ENCODE data around the gene SDE2.
"Not testable (repeated sequence)": the region's sequence is repeated elsewhere in the genome, so short reads cannot be mapped to it uniquely, and the experiment has no call there.

The SDE2 gene

GRCh38 chr1:225942574-225942973, 56.6 kb downstream of the SDE2 start:
- no peak for DNase-seq (ENCODE audit: low spot score)

GRCh38 chr1:225941942-225942222, 57.3 kb downstream of the SDE2 start:
- no peak for DNase-seq (ENCODE audit: low spot score)

GRCh38 chr1:225941187-225941941, 57.8 kb downstream of the SDE2 start, which contains the start of gene LEFTY2:
Gene LEFTY2 (minus strand): TSS chr1:225941220. CDS start chr1:225941140, 80 bp downstream.
- no peak for DNase-seq (ENCODE audit: low spot score)

- no peak for DNase-seq (ENCODE audit: low spot score)
Observed at GRCh38 chr1:225940385-225941151, 58.6 kb downstream of the SDE2 start.

GRCh38 chr1:225939939-225940310, 59.2 kb downstream of the SDE2 start:
- DNase-seq (ENCODE audit: low spot score) = not testable (repeated sequence)

GRCh38 chr1:225939097-225939938, 59.8 kb downstream of the SDE2 start:
- not testable (repeated sequence) for DNase-seq (ENCODE audit: low spot score)

GRCh38 chr1:225937048-225937968, 61.8 kb downstream of the SDE2 start:
- DNase-seq (ENCODE audit: low spot score) = no peak

- no peak for DNase-seq (ENCODE audit: low spot score)
Observed at GRCh38 chr1:225936523-225936922, 62.6 kb downstream of the SDE2 start.

- not testable (repeated sequence) for DNase-seq (ENCODE audit: low spot score)
Observed at GRCh38 chr1:225936086-225936485, 63.1 kb downstream of the SDE2 start.

GRCh38 chr1:225934711-225935110, 64.4 kb downstream of the SDE2 start:
- DNase-seq (ENCODE audit: low spot score) = no peak

GRCh38 chr1:225933072-225933471, 66.1 kb downstream of the SDE2 start:
- no peak for DNase-seq (ENCODE audit: low spot score)

Data from CD4-positive, alpha-beta T cell treated with Interleukin-2 at 100 ng/mL for 4 hours (primary cell).